ENCODE results near the gene RNF166. TPM values are rescaled to one million over a fixed set of nuclear protein-coding genes. Genes with fewer than 3 reads are reported as not detected.

Gene RNF166
- total RNA-seq, 1 experiment from 2014 or later, result 26.5 TPM

GRCh38 chr16:88677721-88678120 lies 28.5 kb downstream of the RNF166 start:
- Histone ChIP-seq H3K27ac (ENCODE audit: insufficient read length, low read depth, low read length) (no peak overlapping the region), H3K79me2 (ENCODE audit: insufficient read depth, low read length) (no peaks in the 10 kb centered on the region), H2AFZ (ENCODE audit: low read length) (no peak overlapping the region), H3K27me3 (ENCODE audit: insufficient read depth, low read length) (no peaks in the 10 kb centered on the region), H2BK20ac (ENCODE audit: low read depth, low read length, poor library complexity, severe bottlenecking) (no peak overlapping the region), H3K4me1 (ENCODE audit: insufficient read depth, low read length) (no peaks in the 10 kb centered on the region), H2BK15ac (ENCODE audit: low read depth, low read length) (no peak overlapping the region), H3K79me1 (ENCODE audit: insufficient read depth, low read depth, low read length, poor library complexity, severe bottlenecking) (no peaks in the 10 kb centered on the region), H2BK12ac (ENCODE audit: insufficient read length, low read depth, low read length) (no peak overlapping the region), H4K8ac (replicated peaks; ENCODE audit: insufficient read length, low read depth, low read length) (no peak overlapping the region), H3K4me2 (ENCODE audit: insufficient read depth, insufficient read length, low read length) (no peak overlapping the region), H3K9me3 (ENCODE audit: control insufficient read depth, low read depth, low read length) (no peaks in the 10 kb centered on the region), H3K4ac (ENCODE audit: low read depth, low read length) (no peak overlapping the region), H3K56ac (ENCODE audit: insufficient read length, low read depth, low read length) (no peak overlapping the region), H4K20me1 (ENCODE audit: control insufficient read depth, insufficient read depth, insufficient read length) (no peaks in the 10 kb centered on the region), H3K23me2 (ENCODE audit: insufficient read length, low read depth, low read length, poor library complexity, severe bottlenecking) (no peaks in the 10 kb centered on the region), H3K14ac (ENCODE audit: insufficient read depth, low read length) (no peak overlapping the region), H3K23ac (ENCODE audit: insufficient read length, low read depth, low read length) (no peak overlapping the region), H4K91ac (ENCODE audit: insufficient read length, low read depth, low read length) (no peak overlapping the region), H2AK5ac (ENCODE audit: insufficient read length, low read length) (no peak overlapping the region), H2BK120ac (ENCODE audit: low read depth, low read length, poor library complexity, severe bottlenecking) (no peak overlapping the region), H3K18ac (ENCODE audit: insufficient read length, low read depth, low read length) (no peak overlapping the region), H3T11ph (ENCODE audit: low read length) (no peak overlapping the region), H2BK5ac (ENCODE audit: insufficient read length, low read length) (no peak overlapping the region), H4K5ac (ENCODE audit: insufficient read length, low read depth, low read length) (no peak overlapping the region), H3K9ac (ENCODE audit: extremely low read depth, insufficient read length, low read length) (no peak overlapping the region)
- Mint-ChIP-seq H3K27ac (no peak overlapping the region; a peak in 1 of 7 replicates), H3K4me1 (peaks cover 3 to 4% of the 10 kb centered on the region in 2 experiments; a peak in 3 of 4 replicates), H3K27me3 (ENCODE audit: low read depth) (no peaks in the 10 kb centered on the region), H3K9me3 (no peaks in the 10 kb centered on the region), H3K36me3 (ENCODE audit: insufficient read depth in 1 of 3, low read depth in 3 of 3) (peaks cover 0 to 9% (median 2%) of the 10 kb centered on the region in 3 experiments; a peak in 2 of 7 replicates), H3K4me3 (no peak overlapping the region)
- TF ChIP-seq CTCF (conservative IDR thresholded peaks at IDR 0.05), result no peak
- no peak for DNase-seq
- no CpG with 5 or more reads among the region's 13 CpGs for WGBS (ENCODE audit: extremely low coverage, insufficient read length, low lambda C conversion rate)

Data from H9 (cell line).